ENCODE results near the gene FGF12.

Gene FGF12

DNA sequence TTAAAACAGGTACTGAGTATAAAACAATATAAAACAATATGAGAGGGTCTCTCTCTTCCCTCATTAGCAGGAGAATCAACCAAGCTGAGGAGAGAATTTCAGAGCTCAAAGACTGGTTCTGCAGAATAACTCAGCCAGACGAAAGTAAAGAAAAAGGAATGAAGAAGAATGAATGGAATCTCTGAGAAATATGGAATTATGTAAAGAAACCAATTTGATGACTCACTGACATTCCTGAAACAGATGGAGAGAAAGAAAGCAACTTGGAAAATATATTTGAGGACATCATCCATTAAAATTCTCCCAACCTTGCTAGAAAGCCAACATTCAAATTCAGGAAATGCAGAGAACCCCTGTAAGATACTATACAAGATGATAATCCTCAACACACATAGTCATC lies 635.5 kb downstream of the FGF12 start:
- DNase-seq (ENCODE audit: insufficient read length, low spot score) = no peak
- FAIRE-seq = no peak
- TF ChIP-seq, protein P1, sequence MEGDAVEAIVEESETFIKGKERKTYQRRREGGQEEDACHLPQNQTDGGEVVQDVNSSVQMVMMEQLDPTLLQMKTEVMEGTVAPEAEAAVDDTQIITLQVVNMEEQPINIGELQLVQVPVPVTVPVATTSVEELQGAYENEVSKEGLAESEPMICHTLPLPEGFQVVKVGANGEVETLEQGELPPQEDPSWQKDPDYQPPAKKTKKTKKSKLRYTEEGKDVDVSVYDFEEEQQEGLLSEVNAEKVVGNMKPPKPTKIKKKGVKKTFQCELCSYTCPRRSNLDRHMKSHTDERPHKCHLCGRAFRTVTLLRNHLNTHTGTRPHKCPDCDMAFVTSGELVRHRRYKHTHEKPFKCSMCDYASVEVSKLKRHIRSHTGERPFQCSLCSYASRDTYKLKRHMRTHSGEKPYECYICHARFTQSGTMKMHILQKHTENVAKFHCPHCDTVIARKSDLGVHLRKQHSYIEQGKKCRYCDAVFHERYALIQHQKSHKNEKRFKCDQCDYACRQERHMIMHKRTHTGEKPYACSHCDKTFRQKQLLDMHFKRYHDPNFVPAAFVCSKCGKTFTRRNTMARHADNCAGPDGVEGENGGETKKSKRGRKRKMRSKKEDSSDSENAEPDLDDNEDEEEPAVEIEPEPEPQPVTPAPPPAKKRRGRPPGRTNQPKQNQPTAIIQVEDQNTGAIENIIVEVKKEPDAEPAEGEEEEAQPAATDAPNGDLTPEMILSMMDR (IDR thresholded peaks at IDR 0.05; ENCODE audit: insufficient read depth, missing control alignments) = no peak

DNA sequence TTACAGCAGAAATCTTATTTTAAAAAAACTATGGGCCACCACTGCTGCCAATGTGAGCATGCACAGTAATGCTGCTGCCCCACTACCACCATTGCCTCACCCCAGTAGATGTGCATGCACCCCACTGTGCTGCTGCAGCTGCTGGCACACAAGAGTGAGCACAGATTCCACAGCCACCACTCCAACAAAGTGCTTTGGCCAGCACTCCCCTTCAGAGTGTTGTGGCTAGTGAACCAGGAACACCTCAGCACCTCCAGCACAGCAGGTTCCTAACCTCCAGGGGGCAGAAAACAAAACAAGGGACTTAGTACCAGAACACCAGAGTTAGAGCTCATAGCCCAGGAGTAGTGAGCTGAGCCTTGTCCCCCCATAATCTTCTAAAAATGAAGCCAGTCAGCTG lies 636.8 kb downstream of the FGF12 start:
- DNase-seq (ENCODE audit: insufficient read length, low spot score) (no peak), FAIRE-seq (no peak)
- TF ChIP-seq, protein P1 (IDR thresholded peaks at IDR 0.05; ENCODE audit: insufficient read depth, missing control alignments) = no peak
